Measurements from ENCODE around the gene OR7A17.

OR7A17 gene

DNA sequence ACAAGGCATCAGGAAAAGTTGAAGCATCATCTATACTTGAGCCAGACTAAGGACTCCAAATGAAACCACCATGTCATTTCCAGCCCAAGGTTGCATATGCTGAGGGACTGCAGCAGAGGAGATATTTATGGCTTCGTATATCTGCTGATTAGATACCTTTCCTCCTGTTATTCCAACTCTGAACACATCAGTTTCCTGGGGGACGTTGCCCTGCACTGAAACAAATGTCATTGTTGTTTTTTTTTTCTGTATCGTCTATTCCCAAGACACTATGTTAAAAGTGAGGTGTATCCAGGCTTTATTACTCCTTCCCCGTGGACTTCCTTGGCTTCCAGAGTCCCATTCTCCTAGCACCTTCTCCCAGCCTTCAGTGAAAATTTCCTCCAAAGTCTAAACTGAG is at the start of gene OR7A17:
Gene OR7A17 (minus strand): TSS at position 101 of the 400 bp plus-strand sequence. CDS start 4,777 bp downstream, outside the sequence.
- FAIRE-seq (no peak), DNase-seq (ENCODE audit: extremely low spot score, insufficient read length, low read depth) (no peak)

DNA sequence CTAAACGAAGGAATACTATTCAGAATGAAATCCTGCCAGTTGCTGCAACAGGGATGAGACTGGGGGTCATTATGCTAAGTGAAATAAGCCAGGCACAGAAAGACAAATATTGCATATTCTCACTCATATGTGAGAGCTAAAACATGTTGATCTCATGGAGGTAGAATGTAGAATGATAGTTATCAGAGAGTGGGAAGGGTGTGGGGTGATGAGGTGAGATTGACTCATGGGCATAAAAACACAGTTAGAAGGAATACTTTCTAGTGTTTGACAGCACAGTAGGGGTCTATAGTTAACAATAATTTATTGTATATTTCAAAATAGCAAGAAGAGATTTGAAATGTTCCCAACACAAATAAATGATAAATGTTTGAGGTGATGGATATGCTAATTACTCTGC is 47.6 kb upstream of the OR7A17 start:
- FAIRE-seq: no peak
- no peak for DNase-seq (ENCODE audit: extremely low spot score, insufficient read length, low read depth)

DNA sequence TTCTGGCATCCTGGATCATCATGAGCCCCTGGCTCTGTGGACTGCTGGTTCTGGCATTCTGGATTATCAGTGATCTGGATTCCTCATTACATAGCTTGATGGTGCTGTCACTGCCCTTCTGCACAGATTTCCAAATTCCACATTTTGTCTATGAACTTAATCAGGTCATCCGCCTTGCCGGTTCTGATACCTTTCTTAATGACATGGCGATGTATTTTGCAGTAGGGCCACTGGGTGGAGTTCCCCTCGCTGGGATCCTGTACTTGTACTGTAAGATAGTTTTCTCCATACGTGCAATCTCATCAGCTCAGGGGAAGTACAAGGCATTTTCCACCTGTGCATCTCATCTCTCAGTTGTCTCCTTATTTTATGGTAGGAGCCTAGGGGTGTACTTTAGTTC is 30.9 kb upstream of the OR7A17 start:
- DNase-seq (ENCODE audit: extremely low spot score, insufficient read length, low read depth) (no peak), FAIRE-seq (no peak)

DNA sequence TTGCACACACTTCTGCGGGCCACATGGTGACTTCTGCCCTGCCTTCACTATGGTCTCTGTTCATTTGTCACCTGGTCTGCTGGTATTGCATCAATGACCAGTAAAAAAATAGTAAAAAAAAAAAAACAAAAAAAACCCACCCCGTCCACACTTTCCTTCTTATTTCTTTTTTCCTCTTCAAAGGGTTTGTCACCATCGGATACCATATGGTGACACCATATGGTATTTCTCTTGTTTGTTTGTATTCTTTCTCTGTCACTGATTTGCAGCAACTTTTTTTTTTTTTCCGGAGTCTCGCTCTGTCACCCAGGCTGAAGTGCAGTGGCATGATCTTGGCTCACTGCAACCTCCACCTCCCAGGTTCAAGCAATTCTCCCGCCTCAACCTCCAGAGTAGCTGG is 29.2 kb upstream of the OR7A17 start:
- DNase-seq (ENCODE audit: extremely low spot score, insufficient read length, low read depth) (no peak), FAIRE-seq (no peak)

DNA sequence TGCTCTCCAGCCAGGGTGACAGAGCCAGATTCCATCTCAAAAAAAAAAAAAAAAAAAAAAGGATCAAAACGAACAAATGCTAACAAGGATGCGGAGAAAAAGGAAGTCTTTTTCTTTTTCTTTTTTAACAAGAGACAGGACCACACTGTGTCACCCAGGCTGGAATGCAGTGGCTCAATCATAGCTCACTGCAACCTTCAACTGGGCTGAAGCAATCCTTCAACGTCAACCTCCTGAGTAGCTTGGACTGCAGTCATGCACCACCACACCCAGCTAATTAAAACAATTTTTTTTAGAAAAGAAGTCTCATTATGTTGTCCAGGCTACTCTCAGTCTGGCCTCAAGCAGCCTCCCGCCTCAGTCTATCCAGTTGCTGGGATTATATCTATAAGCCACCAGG is 20.8 kb upstream of the OR7A17 start:
- FAIRE-seq: no peak
- DNase-seq (ENCODE audit: extremely low spot score, insufficient read length, low read depth): no peak

DNA sequence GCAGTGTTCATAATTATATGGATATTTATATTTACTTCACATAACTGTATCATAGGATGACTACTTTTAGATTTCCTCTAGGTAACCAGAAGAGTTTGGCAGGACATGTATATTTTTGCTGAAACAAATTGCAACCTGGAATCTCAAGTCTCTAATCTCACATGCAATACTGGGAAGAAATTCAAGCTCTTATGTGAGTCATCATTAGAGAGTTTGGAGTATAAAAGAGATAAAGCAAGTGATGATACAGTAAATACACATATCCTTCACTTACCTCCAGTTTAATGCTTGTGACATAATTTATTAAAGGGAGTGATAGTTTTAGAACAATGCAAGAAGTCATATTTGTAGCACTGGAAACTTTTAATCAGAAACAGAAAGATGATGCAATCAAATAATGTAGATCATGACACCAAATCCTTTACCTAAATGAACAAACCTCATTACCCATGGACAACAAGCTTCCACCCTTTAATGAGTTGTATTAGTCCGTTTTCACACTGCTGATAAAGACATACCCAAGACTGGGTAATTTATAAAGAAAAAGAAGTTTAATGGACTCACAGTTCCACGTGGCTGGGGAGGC is 15.8 kb upstream of the OR7A17 start:
- FAIRE-seq: no peak

DNA sequence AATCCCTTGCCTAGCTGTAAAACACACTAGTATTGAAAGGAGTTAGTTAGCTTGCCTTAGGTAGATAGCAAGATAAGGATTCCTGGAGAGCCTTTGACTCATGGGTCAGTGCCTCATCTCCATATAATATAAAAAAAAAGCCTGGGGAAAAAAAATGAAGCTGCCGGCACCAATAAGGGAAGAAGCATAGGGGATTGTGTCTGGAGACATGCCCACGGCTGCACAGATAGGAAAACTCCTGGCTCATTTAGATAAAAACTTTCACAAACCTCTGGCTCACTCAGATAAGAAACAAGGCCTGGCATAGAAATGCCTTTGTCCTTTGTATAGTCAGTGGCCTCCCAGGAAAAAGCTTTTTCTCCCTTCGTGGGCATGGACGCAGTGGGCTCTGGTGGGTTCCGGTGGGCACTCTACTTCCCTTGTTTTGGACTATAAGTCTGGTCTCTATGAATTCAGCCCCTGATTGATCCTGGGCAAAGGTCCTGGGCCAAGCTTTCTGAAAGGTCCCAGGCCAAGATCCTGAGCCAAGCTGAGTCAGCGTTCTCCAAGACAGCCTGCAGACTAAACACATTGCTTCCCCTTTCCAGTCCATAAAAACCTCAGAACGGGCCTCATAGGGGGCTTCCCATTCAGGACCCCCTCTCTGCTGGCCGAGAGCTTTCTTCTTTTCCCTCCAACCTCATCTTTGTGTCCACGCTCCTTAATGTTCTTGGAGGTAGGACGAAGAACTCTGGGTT is 4.9 kb upstream of the OR7A17 start:
- no peak for DNase-seq (ENCODE audit: extremely low spot score, insufficient read length, low read depth)
- no peak for FAIRE-seq

More for the DNA sequence above, 15.8 kb upstream of the OR7A17 start:
- DNase-seq (ENCODE audit: extremely low spot score, insufficient read length, low read depth): no peak

DNA sequence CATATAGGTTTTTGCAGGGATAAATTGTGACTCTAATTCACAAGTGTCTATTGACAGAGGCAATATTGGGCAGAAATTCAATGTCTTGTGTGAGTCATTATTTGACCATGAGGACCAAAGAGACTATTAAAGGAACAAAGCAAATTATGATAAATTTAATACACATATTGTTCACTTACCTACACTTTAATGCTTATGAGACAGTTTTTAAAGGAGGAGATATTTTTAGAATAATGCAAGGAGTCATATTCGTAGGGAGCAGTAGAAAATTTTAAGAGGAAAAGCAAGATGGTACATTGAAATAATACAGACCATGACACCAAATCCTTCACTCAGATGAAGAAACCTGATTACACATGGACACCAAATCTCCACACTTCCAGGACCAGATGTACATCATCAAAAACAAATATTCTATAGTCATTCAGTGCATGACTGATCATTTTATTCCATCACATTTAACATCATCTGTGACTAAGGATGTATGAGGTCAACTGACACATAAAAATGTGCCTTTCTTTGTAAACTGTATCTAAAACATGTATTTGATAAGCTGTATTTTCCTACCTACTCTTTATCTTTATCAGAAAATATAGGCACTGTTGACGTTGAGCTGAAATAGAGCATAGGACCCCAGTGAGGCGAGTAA is 4.2 kb upstream of the OR7A17 start:
- FAIRE-seq (no peak), DNase-seq (ENCODE audit: extremely low spot score, insufficient read length, low read depth) (no peak)

DNA sequence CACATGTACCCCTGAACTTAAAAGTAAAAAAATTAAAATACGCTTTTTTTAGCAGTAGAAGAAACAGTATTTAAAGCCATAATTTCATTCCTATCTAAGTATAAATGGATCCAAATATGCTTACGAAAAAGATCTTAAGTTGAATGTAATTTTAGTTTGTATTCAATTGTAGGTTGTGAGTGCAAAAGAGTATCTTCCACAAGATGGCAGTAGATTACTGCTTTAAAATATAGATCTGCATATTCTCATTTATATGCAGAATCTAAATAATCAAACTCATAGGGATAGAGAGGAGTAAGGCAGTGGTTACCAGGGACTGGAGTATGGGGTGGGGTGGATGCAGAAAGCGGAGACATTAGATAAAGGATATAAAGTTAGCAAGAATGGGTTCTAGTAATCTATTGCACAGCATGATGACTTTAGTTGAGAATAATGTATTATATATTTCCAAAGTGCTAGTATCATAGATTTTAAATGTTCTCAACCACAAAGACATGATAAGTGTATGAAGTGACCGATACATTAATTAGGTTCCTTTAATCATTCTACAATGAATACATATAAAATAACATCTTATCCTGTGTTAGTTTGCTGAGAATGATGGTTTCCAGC is 14.2 kb downstream of the OR7A17 start:
- no peak for DNase-seq (ENCODE audit: extremely low spot score, insufficient read length, low read depth)
- FAIRE-seq: no peak

DNA sequence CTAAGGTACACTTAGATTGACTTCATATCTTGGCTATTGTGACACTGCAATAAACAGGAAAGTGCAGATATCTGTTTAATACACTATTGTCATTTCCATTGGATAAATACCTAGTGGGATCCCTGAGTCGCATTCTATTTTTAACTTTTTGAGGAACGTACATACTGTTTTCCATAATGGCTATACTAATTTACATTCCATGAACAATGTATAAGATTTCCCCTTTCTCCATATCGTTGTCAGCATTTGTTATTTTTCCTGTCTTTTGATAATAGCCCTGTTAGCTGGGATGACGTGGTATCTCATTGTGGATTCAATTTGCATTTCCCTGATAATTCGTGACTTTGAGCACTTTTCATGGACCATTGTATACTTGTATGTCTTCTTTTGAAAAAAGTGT is 17.4 kb downstream of the OR7A17 start:
- DNase-seq (ENCODE audit: extremely low spot score, insufficient read length, low read depth) (no peak), FAIRE-seq (no peak)

DNA sequence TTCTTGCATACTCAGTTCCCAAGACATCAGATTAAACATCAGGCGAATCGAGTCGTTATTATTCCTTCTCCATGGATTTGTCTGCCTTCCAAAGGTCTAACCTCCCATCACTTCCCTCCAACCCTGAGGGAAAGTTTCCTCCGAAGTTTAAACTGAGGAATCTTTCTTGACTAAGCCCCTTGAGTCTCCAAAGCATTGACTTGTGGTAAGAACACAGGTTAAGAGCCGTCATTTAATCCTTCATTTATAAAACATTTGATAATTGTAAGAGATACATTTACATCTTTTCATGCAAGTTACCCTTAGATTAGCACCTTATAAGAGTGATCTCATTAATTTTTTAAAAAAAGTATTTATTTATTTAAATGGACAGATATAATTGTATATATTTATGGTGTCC is 37.1 kb downstream of the OR7A17 start, which contains the start of gene OR7A10:
Gene OR7A10 (minus strand): TSS at position 101 of the 400 bp plus-strand sequence. CDS start 7,045 bp downstream, outside the sequence.
- DNase-seq (ENCODE audit: extremely low spot score, insufficient read length, low read depth) (no peak), FAIRE-seq (no peak)

DNA sequence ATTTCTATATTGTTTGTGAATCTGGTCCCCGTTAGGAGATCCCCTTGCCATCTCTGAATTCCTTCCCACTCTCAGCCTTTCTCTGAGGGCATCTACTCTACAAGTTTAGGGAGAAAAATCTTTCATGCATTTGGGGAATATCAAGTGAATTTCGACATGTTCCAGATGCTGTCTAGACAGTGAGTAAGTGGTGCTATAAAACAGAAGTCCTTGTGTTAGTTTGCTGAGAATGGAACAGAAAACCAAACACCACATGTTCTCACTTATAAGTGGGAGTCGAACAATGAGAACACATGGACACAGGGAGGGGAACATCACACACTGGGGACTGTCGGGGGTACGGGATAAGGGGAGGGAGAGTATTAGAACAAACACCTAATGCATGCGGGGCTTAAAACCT is 42.4 kb downstream of the OR7A17 start:
- DNase-seq (ENCODE audit: extremely low spot score, insufficient read length, low read depth) (no peak), FAIRE-seq (no peak)

DNA sequence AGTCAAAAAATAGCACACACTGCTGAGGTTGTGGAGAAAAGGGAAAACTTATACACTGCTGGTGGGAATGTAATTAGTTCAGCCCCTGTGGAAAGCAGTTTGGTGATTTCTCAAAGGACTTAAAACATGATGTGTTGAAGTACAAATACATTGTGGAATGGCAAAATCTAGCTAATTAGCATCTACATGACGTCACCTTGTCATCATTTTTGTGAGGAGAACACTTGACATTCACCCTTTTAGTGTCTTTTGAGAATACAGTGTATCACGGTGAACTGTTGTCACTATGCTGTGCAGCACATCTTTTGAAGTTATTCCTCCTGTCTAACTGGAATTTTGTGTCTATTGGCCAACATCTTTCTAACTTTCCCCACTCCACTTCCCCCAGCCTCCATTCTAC is 42.8 kb downstream of the OR7A17 start:
- FAIRE-seq (no peak), DNase-seq (ENCODE audit: extremely low spot score, insufficient read length, low read depth) (no peak)

DNA sequence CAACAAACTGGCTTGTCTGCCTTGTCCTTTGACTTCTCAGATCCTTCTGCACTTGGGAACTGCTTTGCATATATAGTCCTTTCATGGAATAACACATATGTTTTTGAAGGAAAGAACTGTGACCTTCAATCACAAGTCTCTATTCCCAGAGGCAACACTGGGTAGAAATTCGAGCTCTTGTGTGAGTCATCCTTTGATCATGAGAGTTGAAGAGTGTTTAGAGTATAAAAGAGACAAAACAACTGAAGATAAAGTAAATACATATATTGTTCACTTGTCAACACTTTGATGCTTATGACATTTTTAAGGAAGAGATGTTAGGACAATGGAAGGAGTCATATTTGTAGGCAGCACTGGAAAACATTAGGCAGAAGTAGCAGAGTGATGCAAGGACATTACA is 45.7 kb downstream of the OR7A17 start:
- DNase-seq (ENCODE audit: extremely low spot score, insufficient read length, low read depth) (no peak), FAIRE-seq (no peak)

DNA sequence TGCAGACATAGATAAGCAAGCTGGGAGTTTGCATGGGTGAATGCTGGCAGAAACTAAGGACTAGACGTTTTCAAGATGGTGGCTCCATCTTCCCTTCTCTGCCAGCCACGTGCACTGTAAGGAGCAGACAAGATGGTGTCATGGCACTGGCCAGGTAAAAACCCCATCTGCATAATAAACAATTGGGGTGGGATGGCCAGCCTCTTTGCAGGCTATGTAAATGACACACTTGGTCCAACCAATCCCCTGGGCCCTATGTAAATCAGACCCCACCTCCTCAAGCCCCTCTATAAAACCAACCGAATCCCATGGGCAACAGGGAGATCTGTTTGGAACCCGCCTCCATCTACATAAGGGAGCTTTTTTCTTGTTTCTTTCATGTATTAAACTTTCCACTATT is 48.5 kb downstream of the OR7A17 start:
- no peak for DNase-seq (ENCODE audit: extremely low spot score, insufficient read length, low read depth)
- FAIRE-seq: no peak

DNA sequence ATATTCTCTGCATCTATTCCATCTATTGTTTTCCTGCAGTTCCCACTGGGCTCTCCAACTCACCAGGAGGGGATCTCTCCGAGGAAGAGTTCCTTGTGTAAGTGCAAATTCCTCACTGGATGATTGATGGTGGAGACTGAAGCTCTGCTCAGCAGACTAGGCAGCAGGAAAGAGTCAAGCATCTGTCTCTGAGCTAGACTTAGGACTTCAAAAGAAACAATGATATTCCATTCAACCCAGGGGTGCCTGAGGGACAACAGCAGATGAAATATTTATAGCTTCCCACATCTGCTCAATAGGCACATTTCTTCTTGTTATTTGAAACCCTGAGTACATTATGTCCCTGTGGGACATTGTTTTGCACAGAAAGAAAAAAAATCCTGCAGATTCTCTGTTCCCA is 50.9 kb downstream of the OR7A17 start, which contains the start of the genes OR7A5 and OR7C1:
Gene OR7A5 (minus strand): TSS at position 175 of the 400 bp plus-strand sequence. CDS start 6,944 bp downstream, outside the sequence.
Gene OR7C1 (minus strand): TSS at position 175 of the 400 bp plus-strand sequence. CDS start 35,049 bp downstream, outside the sequence.
- FAIRE-seq: no peak
- DNase-seq (ENCODE audit: extremely low spot score, insufficient read length, low read depth): no peak

DNA sequence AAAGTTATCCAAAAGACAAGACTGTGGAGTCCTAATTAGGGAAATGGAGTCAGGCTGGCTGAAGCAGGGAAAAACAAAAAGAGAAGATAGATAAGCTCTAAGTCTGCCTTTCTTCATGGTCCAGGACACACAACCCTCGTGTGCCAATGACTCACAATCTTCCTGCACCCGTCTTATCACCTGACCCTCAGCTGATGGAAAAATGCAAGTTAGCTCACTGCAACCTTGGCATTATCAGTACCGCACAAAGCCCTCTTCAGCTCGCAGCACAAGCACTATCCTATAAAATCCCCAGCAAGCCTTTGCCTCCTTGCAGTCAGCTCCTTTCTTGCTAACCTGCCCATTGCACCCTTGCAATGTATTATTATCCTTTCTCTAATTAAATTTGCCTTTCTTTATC is 55.2 kb downstream of the OR7A17 start:
- no peak for FAIRE-seq
- DNase-seq (ENCODE audit: extremely low spot score, insufficient read length, low read depth): no peak
